NCI-H526 (cell line): Measurements from ENCODE around the gene PCDHGA4.
"Not testable (repeated sequence)": the region's sequence is repeated elsewhere in the genome, so short reads cannot be mapped to it uniquely, and the experiment has no call there.

ENCODE experiments used
- DNase-seq, 2 experiments: peaks; one replicate each; lab custom pipeline; 2025; lab: John Stamatoyannopoulos, UW

The PCDHGA4 gene

DNA sequence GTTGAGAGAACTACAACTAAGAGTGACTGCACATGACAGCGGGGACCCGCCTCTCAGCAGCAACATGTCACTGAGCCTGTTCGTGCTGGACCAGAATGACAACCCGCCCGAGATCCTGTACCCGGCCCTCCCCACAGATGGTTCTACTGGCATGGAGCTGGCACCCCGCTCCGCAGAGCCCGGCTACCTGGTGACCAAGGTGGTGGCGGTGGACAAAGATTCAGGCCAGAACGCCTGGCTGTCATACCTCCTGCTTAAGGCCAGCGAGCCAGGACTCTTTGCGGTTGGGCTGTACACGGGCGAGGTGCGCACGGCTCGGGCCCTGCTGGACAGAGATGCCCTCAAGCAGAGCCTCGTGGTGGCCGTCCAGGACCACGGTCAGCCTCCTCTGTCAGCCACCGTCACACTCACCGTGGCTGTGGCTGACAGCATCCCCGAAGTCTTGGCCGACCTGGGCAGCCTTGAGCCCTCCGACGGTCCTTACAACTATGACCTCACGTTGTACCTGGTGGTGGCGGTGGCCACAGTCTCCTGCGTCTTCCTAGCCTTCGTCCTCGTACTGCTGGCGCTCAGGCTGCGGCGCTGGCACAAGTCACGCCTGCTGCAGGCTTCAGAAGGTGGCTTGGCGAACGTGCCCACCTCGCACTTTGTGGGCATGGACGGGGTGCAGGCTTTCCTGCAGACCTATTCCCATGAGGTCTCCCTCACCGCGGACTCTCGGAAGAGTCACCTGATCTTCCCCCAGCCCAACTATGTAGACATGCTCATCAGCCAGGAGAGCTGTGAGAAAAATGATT, 29.8 kb downstream of the PCDHGA4 start:
- DNase-seq: no peak

- DNase-seq: not testable (repeated sequence)
Observed at GRCh38 chr5:141387557-141388311, 32.9 kb downstream of the PCDHGA4 start, which contains the start of gene PCDHGB4. Gene PCDHGB4 (plus strand): TSS chr5:141387698. CDS start chr5:141387885, 187 bp downstream.

DNA sequence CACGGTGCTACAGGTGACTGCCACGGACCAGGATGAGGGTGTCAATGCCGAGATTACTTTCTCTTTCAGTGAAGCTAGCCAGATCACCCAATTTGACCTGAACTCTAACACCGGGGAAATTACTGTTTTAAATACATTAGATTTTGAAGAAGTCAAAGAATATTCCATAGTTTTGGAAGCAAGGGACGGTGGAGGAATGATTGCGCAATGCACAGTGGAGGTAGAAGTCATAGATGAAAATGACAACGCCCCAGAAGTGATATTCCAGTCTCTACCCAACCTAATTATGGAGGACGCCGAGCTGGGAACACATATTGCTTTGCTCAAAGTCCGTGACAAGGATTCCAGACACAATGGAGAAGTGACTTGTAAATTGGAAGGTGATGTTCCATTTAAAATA, 33.8 kb downstream of the PCDHGA4 start:
- DNase-seq: no peak

GRCh38 chr5:141389153-141390042, 34.6 kb downstream of the PCDHGA4 start:
- DNase-seq: no peak

- peak in 1 of 2 experiments; percentile 0 for DNase-seq
Observed at GRCh38 chr5:141392429-141393198, 37.8 kb downstream of the PCDHGA4 start, which contains the start of gene PCDHGA8. Gene PCDHGA8 (plus strand): TSS chr5:141392633. CDS start chr5:141392814, 181 bp downstream.

GRCh38 chr5:141393267-141393666, 38.4 kb downstream of the PCDHGA4 start:
- DNase-seq: no peak

GRCh38 chr5:141394401-141395187, 39.8 kb downstream of the PCDHGA4 start:
- not testable (repeated sequence) for DNase-seq

GRCh38 chr5:141397756-141398551, 43.1 kb downstream of the PCDHGA4 start, which contains the start of gene PCDHGB5:
Gene PCDHGB5 (plus strand): TSS chr5:141397947. CDS start chr5:141398128, 181 bp downstream.
- DNase-seq: not testable (repeated sequence)

DNA sequence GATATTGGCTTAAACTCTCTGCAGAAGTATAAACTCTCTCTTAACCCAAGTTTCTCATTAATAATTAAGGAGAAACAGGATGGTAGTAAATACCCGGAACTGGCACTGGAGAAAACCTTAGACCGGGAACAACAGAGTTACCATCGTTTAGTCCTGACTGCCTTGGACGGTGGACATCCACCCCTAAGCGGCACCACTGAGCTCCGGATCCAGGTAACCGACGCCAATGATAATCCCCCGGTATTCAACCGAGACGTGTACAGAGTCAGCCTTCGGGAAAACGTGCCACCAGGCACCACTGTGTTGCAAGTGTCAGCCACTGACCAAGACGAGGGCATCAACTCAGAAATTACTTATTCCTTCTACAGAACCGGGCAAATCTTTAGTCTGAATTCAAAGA, 43.8 kb downstream of the PCDHGA4 start:
- DNase-seq: no peak

DNA sequence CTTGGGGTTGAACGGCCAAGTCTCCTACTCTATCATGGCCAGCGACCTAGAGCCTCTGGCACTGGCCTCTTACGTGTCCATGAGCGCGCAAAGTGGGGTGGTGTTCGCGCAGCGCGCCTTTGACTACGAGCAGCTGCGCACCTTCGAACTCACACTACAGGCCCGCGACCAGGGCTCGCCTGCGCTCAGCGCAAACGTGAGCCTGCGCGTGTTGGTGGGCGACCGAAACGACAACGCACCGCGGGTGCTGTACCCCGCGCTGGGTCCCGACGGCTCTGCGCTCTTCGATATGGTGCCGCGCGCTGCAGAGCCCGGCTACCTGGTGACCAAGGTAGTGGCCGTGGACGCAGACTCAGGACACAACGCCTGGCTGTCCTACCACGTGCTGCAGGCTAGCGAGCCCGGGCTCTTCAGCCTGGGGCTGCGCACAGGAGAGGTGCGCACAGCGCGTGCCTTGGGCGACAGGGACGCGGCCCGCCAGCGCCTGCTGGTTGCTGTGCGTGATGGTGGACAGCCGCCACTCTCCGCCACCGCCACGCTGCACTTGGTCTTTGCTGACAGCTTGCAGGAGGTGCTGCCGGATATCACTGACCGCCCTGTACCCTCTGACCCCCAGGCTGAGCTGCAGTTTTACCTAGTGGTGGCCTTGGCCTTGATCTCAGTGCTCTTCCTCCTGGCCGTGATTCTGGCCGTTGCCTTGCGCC, 44.9 kb downstream of the PCDHGA4 start:
- no peak for DNase-seq

DNA sequence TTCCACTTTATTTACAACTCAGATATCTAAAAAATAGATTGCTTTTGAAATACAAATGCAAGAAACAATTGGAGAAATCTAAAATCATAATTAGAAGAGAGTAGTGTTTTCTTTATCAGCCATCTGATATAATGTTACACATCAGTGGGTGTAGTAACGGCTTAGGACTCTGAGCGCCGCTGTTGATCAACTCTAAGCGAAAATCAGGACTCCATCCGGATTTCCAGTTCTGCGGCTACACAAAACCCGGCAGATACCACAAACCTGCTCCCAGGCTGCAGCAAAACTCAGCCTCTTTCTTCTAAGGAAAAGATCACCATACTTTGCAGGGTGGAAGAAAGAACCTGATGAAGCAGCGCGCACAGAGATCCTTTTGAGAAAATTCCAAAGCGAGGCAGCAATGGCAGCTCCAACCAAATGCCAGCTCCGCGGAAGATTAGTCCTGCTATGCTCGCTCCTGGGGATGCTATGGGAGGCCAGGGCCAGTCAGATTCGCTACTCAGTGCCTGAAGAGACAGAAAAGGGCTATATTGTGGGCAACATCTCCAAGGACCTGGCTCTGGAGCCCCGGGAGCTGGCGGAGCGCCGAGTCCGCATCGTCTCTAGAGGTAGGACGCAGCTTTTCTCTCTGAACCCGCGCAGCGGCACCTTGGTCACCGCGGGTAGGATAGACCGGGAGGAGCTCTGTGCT, 47.9 kb downstream of the PCDHGA4 start, which contains the start of gene PCDHGA9:
PCDHGA9 (plus strand) TSS at position 226 of the 691 bp plus-strand sequence; CDS start at position 401, 175 bp downstream.
- DNase-seq: peak; percentile 6 to 52

DNA sequence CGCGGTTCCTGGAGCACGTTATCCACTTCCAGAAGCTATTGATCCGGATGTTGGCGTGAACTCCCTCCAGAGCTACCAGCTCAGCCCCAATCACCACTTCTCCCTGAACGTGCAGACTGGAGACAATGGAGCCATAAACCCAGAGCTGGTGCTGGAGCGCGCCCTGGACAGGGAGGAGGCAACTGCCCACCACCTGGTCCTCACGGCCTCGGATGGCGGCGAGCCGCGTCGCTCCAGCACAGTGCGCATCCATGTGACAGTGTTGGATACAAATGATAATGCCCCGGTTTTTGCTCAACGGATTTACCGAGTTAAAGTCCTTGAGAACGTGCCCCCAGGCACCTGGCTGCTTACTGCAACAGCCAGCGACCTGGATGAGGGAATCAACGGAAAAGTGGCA, 48.6 kb downstream of the PCDHGA4 start:
- DNase-seq: no peak
